Measurements from ENCODE around the gene B3GALT4. TPM values are rescaled to one million over a fixed set of nuclear protein-coding genes. Genes with fewer than 3 reads are reported as not detected.

The B3GALT4 gene
- total and polyA plus RNA-seq, 2 of the 13 experiments (the other 11 are each of a cell fraction or from before 2014, with no cell fraction given): 0.04 to 0.27 TPM

DNA sequence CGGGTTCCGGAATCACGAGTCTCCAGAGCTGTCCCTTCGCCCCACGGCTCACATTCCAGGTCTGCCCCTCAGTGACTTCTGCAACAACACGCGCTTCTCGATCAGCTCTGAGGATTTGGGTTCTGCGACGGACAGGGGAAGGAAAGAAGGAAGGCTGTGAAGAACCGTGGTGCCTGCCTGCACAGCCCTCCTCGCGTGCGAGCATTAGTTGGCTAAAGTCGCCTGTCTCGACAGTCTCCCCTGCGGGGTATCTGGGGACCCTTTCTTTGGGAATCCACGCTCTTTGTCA lies 28.3 kb upstream of the B3GALT4 start (continued):
- TF ChIP-seq, protein P1, sequence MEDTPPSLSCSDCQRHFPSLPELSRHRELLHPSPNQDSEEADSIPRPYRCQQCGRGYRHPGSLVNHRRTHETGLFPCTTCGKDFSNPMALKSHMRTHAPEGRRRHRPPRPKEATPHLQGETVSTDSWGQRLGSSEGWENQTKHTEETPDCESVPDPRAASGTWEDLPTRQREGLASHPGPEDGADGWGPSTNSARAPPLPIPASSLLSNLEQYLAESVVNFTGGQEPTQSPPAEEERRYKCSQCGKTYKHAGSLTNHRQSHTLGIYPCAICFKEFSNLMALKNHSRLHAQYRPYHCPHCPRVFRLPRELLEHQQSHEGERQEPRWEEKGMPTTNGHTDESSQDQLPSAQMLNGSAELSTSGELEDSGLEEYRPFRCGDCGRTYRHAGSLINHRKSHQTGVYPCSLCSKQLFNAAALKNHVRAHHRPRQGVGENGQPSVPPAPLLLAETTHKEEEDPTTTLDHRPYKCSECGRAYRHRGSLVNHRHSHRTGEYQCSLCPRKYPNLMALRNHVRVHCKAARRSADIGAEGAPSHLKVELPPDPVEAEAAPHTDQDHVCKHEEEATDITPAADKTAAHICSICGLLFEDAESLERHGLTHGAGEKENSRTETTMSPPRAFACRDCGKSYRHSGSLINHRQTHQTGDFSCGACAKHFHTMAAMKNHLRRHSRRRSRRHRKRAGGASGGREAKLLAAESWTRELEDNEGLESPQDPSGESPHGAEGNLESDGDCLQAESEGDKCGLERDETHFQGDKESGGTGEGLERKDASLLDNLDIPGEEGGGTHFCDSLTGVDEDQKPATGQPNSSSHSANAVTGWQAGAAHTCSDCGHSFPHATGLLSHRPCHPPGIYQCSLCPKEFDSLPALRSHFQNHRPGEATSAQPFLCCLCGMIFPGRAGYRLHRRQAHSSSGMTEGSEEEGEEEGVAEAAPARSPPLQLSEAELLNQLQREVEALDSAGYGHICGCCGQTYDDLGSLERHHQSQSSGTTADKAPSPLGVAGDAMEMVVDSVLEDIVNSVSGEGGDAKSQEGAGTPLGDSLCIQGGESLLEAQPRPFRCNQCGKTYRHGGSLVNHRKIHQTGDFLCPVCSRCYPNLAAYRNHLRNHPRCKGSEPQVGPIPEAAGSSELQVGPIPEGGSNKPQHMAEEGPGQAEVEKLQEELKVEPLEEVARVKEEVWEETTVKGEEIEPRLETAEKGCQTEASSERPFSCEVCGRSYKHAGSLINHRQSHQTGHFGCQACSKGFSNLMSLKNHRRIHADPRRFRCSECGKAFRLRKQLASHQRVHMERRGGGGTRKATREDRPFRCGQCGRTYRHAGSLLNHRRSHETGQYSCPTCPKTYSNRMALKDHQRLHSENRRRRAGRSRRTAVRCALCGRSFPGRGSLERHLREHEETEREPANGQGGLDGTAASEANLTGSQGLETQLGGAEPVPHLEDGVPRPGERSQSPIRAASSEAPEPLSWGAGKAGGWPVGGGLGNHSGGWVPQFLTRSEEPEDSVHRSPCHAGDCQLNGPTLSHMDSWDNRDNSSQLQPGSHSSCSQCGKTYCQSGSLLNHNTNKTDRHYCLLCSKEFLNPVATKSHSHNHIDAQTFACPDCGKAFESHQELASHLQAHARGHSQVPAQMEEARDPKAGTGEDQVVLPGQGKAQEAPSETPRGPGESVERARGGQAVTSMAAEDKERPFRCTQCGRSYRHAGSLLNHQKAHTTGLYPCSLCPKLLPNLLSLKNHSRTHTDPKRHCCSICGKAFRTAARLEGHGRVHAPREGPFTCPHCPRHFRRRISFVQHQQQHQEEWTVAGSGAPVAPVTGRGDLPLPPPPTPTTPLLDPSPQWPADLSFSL (CRISPR knock-in tag; IDR thresholded peaks at IDR 0.05): no peak
- peak; percentile 65; the same call in 1 of the 2 replicates for TF ChIP-seq HDAC1 (CRISPR knock-in tag; IDR thresholded peaks at IDR 0.05)
- TF ChIP-seq SCMH1 (CRISPR knock-in tag; IDR thresholded peaks at IDR 0.05; ENCODE audit: borderline replicate concordance): no peak
- TF ChIP-seq, protein P2, sequence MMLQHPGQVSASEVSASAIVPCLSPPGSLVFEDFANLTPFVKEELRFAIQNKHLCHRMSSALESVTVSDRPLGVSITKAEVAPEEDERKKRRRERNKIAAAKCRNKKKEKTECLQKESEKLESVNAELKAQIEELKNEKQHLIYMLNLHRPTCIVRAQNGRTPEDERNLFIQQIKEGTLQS (CRISPR knock-in tag; IDR thresholded peaks at IDR 0.05): no peak
- TF ChIP-seq ZNF761 (CRISPR knock-in tag; conservative IDR thresholded peaks at IDR 0.05): no peak; the same call in none of the 2 replicates
- no peak for TF ChIP-seq SYNCRIP (IDR thresholded peaks at IDR 0.05; ENCODE audit: insufficient read depth, low read depth, low read length)
- TF ChIP-seq ZNF616 (CRISPR knock-in tag; IDR thresholded peaks at IDR 0.05; ENCODE audit: low read depth): no peak
- TF ChIP-seq NR2C2 (CRISPR knock-in tag; IDR thresholded peaks at IDR 0.05; ENCODE audit: borderline replicate concordance): no peak
- no peak for TF ChIP-seq ZNF251 (CRISPR knock-in tag; IDR thresholded peaks at IDR 0.05)
- no peak for TF ChIP-seq ZNF264 (CRISPR knock-in tag; IDR thresholded peaks at IDR 0.05)
- no peak for TF ChIP-seq EED (CRISPR knock-in tag; IDR thresholded peaks at IDR 0.05)
- TF ChIP-seq, protein P3, sequence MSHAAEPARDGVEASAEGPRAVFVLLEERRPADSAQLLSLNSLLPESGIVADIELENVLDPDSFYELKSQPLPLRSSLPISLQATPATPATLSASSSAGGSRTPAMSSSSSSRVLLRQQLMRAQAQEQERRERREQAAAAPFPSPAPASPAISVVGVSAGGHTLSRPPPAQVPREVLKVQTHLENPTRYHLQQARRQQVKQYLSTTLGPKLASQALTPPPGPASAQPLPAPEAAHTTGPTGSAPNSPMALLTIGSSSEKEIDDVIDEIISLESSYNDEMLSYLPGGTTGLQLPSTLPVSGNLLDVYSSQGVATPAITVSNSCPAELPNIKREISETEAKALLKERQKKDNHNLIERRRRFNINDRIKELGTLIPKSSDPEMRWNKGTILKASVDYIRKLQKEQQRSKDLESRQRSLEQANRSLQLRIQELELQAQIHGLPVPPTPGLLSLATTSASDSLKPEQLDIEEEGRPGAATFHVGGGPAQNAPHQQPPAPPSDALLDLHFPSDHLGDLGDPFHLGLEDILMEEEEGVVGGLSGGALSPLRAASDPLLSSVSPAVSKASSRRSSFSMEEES (CRISPR knock-in tag; IDR thresholded peaks at IDR 0.05): peak; percentile 10; the same call in 1 of the 2 replicates
- TF ChIP-seq U2AF2 (IDR thresholded peaks at IDR 0.05; ENCODE audit: low read depth, low read length): 0 out of 2 replicates have a peak, but pooled peaks have one; percentile 25
- no peak for TF ChIP-seq PAWR (CRISPR knock-in tag; IDR thresholded peaks at IDR 0.05; ENCODE audit: borderline replicate concordance)
- TF ChIP-seq, protein P4, sequence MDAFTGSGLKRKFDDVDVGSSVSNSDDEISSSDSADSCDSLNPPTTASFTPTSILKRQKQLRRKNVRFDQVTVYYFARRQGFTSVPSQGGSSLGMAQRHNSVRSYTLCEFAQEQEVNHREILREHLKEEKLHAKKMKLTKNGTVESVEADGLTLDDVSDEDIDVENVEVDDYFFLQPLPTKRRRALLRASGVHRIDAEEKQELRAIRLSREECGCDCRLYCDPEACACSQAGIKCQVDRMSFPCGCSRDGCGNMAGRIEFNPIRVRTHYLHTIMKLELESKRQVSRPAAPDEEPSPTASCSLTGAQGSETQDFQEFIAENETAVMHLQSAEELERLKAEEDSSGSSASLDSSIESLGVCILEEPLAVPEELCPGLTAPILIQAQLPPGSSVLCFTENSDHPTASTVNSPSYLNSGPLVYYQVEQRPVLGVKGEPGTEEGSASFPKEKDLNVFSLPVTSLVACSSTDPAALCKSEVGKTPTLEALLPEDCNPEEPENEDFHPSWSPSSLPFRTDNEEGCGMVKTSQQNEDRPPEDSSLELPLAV (CRISPR knock-in tag; conservative IDR thresholded peaks at IDR 0.05; ENCODE audit: low read depth): no peak
- TF ChIP-seq, protein P5, sequence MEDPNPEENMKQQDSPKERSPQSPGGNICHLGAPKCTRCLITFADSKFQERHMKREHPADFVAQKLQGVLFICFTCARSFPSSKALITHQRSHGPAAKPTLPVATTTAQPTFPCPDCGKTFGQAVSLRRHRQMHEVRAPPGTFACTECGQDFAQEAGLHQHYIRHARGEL (CRISPR knock-in tag; IDR thresholded peaks at IDR 0.05): no peak
- TF ChIP-seq, protein P6, sequence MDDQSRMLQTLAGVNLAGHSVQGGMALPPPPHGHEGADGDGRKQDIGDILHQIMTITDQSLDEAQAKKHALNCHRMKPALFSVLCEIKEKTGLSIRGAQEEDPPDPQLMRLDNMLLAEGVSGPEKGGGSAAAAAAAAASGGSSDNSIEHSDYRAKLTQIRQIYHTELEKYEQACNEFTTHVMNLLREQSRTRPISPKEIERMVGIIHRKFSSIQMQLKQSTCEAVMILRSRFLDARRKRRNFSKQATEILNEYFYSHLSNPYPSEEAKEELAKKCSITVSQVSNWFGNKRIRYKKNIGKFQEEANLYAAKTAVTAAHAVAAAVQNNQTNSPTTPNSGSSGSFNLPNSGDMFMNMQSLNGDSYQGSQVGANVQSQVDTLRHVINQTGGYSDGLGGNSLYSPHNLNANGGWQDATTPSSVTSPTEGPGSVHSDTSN (CRISPR knock-in tag; IDR thresholded peaks at IDR 0.05; ENCODE audit: borderline replicate concordance): no peak
- TF ChIP-seq AGO2 (optimal IDR thresholded peaks at IDR 0.05; ENCODE audit: low read depth, low read length): no peak
- 0 out of 2 replicates have a peak, but pooled peaks have one; percentile 85 for TF ChIP-seq ZNF782 (CRISPR knock-in tag; IDR thresholded peaks at IDR 0.05; ENCODE audit: borderline replicate concordance)
- TF ChIP-seq POLR2AphosphoS5 (IDR thresholded peaks at IDR 0.05; ENCODE audit: low read depth, low read length): no peak
